AG09319 (cell line): Measurements from ENCODE around the gene KRT37.

Experiments
- DNase-seq: peaks from one replicate; pipeline ENCODE4 v3.0.0-alpha.2; 2010; ENCODE audit warnings: low read depth; ENCODE audit errors: extremely low read depth
- TF ChIP-seq, protein P1 (sequence below): IDR thresholded peaks from 2 replicates; pipeline ENCODE4 v1.5.1; 2011; ENCODE audit warnings: low read depth, mild to moderate bottlenecking, inconsistent platforms, low read length, moderate library complexity

KRT37 gene

DNA sequence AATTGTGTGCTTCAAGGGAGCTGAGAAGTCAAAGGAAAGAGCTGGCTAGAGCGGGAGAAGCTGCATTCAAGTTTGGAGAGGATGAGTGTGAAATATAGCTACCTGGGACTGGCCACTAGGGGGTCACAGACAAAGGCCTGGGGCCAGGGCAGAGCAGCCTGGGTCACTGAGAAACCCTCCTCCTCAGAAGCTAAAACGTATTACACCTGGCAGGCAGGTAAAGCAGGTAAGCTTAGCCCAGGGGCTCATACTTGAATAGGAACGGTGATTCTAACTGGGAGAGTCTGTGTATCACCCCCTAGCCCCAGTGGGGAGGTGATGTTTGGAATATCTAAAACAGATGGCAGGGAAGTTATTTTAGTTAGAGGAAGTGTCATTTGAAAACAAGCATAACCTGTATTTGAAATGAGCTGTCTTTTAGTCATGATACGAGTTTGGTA is 6.8 kb downstream of the KRT37 start:
- TF ChIP-seq, protein P1, sequence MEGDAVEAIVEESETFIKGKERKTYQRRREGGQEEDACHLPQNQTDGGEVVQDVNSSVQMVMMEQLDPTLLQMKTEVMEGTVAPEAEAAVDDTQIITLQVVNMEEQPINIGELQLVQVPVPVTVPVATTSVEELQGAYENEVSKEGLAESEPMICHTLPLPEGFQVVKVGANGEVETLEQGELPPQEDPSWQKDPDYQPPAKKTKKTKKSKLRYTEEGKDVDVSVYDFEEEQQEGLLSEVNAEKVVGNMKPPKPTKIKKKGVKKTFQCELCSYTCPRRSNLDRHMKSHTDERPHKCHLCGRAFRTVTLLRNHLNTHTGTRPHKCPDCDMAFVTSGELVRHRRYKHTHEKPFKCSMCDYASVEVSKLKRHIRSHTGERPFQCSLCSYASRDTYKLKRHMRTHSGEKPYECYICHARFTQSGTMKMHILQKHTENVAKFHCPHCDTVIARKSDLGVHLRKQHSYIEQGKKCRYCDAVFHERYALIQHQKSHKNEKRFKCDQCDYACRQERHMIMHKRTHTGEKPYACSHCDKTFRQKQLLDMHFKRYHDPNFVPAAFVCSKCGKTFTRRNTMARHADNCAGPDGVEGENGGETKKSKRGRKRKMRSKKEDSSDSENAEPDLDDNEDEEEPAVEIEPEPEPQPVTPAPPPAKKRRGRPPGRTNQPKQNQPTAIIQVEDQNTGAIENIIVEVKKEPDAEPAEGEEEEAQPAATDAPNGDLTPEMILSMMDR = peak; percentile 22
- DNase-seq = no peak

DNA sequence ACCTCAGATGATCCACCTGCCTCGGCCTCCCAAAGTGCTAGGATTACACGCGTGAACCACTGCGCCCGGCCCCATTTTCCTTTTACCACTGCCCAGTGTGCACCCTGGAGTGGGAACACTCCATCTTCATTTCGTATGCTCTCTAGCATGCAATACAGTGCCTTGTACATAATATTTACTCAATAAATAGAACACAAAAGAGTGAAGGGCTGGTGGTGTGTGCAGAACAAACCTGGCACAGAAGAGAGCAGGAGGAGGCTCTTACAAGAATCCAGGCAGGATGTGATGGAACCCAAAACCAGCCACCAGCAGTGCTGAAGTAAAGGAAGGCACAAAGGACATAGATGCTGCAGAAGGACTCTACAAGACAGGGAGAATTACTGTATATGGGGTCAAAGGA is 7.3 kb downstream of the KRT37 start:
- DNase-seq = no peak

DNA sequence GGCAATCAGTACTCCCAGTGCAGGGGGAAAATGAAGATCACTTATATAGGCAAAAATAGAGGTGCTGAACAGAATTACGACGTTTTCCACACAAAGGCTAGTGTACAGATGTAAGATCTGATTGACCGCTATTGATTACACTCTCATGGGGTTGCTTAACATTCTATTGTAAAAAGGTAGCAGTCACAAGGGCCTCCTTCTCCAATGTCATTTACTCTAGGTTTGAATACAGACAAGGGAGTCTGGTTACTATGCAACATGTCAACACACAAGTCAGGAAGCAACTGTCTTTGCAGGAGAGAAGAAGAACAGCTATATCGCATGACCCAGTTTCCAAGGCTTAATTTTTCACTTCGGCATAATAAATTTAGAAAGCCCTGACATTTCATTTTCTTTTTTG is 7.9 kb downstream of the KRT37 start:
- TF ChIP-seq, protein P1 = no peak

More for the DNA sequence above, 7.3 kb downstream of the KRT37 start:
- TF ChIP-seq, protein P1 = no peak

DNA sequence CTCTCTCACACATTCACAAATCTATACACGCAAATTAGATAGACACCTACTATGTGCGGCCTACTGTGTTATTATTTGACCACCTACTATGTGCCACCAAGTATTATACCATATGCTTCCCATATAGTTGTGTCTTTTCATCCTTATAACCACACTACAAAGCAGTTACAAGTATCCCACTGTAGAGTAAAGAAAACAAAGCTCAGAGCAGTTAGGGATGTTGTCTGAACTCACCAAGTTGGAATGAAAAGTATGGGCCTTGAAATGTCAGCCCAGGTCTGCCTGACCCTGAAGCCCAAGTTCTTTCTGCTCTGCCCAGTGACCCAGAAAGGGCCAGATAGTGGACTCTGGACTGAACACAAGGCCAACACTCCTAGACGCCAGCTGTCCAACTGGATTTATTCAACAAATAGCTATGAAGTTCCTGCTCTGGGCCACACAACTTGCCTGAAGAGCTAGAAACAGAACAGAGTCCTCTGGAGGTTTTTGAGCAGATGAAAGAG is 8.5 kb downstream of the KRT37 start:
- TF ChIP-seq, protein P1 = no peak; the same call in 1 of the 2 replicates
- DNase-seq = peak; percentile 81

More for the DNA sequence above, 7.9 kb downstream of the KRT37 start:
- DNase-seq = no peak

DNA sequence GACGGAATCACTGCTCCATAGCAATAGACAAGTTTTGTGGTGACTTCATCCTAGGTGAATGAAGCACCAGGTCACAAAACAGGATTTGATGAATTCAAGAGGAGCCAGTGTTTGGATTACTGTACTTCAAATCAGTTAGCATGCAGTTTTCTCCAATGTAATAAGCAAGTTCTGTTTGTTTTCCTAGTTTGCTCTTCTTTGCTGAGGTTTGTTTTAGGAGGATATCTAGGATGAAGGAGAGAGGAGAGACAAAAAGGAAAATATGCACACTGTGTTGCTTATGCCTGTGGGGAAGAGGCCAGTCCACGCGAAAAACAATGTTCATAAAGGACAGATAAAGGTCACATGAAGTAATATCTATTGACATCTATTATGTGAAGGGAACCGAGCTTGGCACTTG is 9.0 kb downstream of the KRT37 start:
- DNase-seq = no peak

DNA sequence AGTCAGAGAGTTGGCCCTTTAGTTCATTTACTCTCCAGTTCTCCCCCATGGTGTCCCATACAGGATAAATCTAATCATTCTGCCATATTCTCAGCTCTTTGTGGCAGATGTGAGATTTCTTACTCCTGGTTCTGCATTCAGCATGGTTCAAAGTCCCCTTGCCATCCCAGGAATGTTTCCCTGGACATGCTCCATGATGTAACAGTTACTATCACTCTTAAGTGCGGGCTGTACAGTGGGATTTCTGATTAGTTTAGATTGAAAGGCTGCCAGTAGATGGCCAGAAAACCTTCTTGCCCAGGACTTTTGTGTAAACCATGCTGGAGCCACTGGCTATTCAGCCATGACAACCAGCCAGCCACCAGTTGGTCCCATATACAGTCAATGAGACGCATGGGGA is 10.4 kb downstream of the KRT37 start:
- TF ChIP-seq, protein P1 = no peak
- DNase-seq = no peak

More for the DNA sequence above, 9.0 kb downstream of the KRT37 start:
- TF ChIP-seq, protein P1 = no peak

DNA sequence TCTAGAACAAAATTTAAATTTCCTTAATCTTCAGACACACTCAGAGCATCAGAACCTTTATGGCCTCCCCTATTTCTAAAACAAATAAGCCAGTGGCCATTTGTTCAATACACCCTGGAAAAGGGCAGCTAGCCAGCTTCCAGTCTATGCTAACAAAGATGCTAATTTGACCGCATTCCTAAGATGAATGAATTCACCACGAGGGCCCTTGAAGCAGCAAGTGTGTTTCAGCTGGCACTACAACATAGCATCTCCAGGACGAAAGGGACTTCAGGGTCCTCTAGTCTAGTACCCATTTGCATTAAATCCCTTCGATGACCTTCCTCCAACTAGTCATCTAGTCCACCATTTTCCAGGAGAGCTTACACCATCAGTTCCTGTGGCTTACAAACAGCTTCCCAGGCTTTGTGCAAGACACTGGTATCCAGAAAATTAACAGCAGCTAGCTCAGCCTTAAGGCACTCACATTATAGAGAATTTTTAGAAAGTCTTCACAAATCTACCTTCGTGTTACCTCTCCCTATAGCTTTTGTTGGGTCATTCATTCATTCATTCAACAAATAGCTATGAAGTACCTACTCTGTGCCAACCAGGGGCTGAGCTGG is 10.9 kb downstream of the KRT37 start:
- TF ChIP-seq, protein P1 = no peak
- DNase-seq = no peak
